HepG2 (cell line): ENCODE results near the gene NRP1. TPM values are rescaled to one million over a fixed set of nuclear protein-coding genes. Genes with fewer than 3 reads are reported as not detected.
"Not testable (repeated sequence)": the region's sequence is repeated elsewhere in the genome, so short reads cannot be mapped to it uniquely, and the experiment has no call there.

Experiments
- ATAC-seq: fragments of 200-7000 bp; cut with Tn5 transposase; 3 replicates; pipeline ENCODE4 v1.9.1; 2020; ENCODE audit warnings: mild to moderate bottlenecking, moderate library complexity
- BruUV-seq: library from RNA; stranded (reverse); fragments of 400-500 nt; replicated peaks from 2 replicates; lab custom pipeline; 2021; lab: Mats Ljungman, UMichigan
- CTCF ChIA-PET: fragments of 300-600 bp; formaldehyde crosslinking; extraction: SDS; loops from one replicate; lab custom pipeline; 2021; ENCODE audit warnings: low total read pairs, inconsistent platforms, low intra/inter-chr PET ratio; lab: Yijun Ruan, JAX
- POLR2A ChIA-PET: fragments of 350-600 bp; sonication (Branson Sonifier 250); formaldehyde crosslinking; loops from one replicate; lab custom pipeline; 2020; ENCODE audit warnings: antibody characterized with exemption, inconsistent platforms; lab: Yijun Ruan, JAX
- DNase-seq: peaks from one replicate; pipeline ENCODE4 v3.0.0-alpha.2; 2015; ENCODE audit warnings: low spot score
- FAIRE-seq: peaks from 3 replicates; lab custom pipeline; 2011; peaks lifted over from hg19 to GRCh38; lab: Jason Lieb, UNC
- H2AFZ ChIP-seq: one replicate; pipeline ENCODE4 v1.6.1; 2011; ENCODE audit warnings: low read length, inconsistent platforms
- H3K27ac ChIP-seq: fragments of 300-600 bp; 3 replicates; pipeline ENCODE4 v1.8.0; 2011; ENCODE audit warnings: mixed run types, mild to moderate bottlenecking, mixed read lengths, low read length, inconsistent platforms; ENCODE audit not compliant: insufficient read depth; ENCODE audit errors: extremely low read length
- H3K27me3 ChIP-seq, 2 experiments: fragments of 200-600 bp in 1 of 2; 2 replicates in 1 of 2; 3 replicates in 1 of 2; pipeline versions ENCODE4 v1.6.0 to v1.8.0; 2011; ENCODE audit warnings: low read length in 2 of 2, mild to moderate bottlenecking in 2 of 2, moderate library complexity in 2 of 2, inconsistent platforms in 1 of 2; ENCODE audit not compliant: insufficient read depth in 2 of 2, control insufficient read depth in 1 of 2
- H3K36me3 ChIP-seq, 2 experiments: fragments of 200-600 bp in 1 of 2; replicated peaks in 1 of 2; 2 replicates in 1 of 2; 3 replicates in 1 of 2; pipeline versions ENCODE4 v1.5.1 to v1.8.0; 2011; ENCODE audit warnings: low read length in 2 of 2, inconsistent platforms in 1 of 2; ENCODE audit not compliant: insufficient read depth in 2 of 2, control insufficient read depth in 1 of 2
- H3K4me1 ChIP-seq: 2 replicates; pipeline ENCODE4 v1.5.1; 2012; ENCODE audit warnings: low read length, inconsistent platforms; ENCODE audit not compliant: insufficient read depth
- H3K4me2 ChIP-seq: 2 replicates; pipeline ENCODE4 v1.6.0; 2011; ENCODE audit warnings: low read depth, low read length, inconsistent platforms
- H3K4me3 ChIP-seq, 3 experiments: fragments of 200-600 bp in 1 of 3; sonication (generic), shearing (Covaris generic) in 1 of 3; replicated peaks in 1 of 3; 2 replicates each; pipeline ENCODE4 v1.5.1; 2011 to 2016; ENCODE audit warnings: low read length in 3 of 3, inconsistent platforms in 2 of 3, low read depth in 2 of 3, mild to moderate bottlenecking in 2 of 3, control low read depth in 1 of 3, mixed read lengths in 1 of 3; ENCODE audit not compliant: insufficient read depth in 1 of 3
- H3K79me2 ChIP-seq: one replicate; pipeline ENCODE4 v1.6.1; 2011; ENCODE audit warnings: low read length, inconsistent platforms; ENCODE audit not compliant: insufficient read depth
- H3K9ac ChIP-seq: 2 replicates; pipeline ENCODE4 v1.6.0; 2011; ENCODE audit warnings: mild to moderate bottlenecking, low read depth, low read length, inconsistent platforms; ENCODE audit not compliant: insufficient read depth
- H3K9me3 ChIP-seq: 2 replicates; pipeline ENCODE4 v1.5.1; 2012; ENCODE audit warnings: mild to moderate bottlenecking, low read length
- H4K20me1 ChIP-seq: 2 replicates; pipeline ENCODE4 v1.6.0; 2011; ENCODE audit warnings: inconsistent platforms, mild to moderate bottlenecking, low read length, moderate library complexity; ENCODE audit not compliant: insufficient read depth
- TAF1 ChIP-seq: sonication (generic); formaldehyde crosslinking; IDR thresholded peaks from 2 replicates; pipeline ENCODE4 v1.4.0; 2020; ENCODE audit warnings: missing genetic modification reagents
- ZNF282 ChIP-seq: fragments of 450-650 bp; IDR thresholded peaks from 2 replicates; pipeline ENCODE4 v1.6.1; 2018; ENCODE audit not compliant: partially characterized antibody
- ZNF660 ChIP-seq: sonication (generic); formaldehyde crosslinking; IDR thresholded peaks from 2 replicates; pipeline ENCODE4 v1.5.1; 2020; ENCODE audit warnings: mild to moderate bottlenecking, low read depth, missing genetic modification reagents, borderline replicate concordance
- WGBS: methylation state at CpG from one replicate; pipeline ENCODE4 v1.1.6; 2017; ENCODE audit warnings: low lambda C conversion rate; 5-methylcytosine and 5-hydroxymethylcytosine counted together
- in situ Hi-C: cut with HindIII; loops from 2 replicates; pipeline ENCODE4 v1.10.0; 2017; ENCODE audit warnings: low pct_unique_long_range_greater_than_20kb; ENCODE audit not compliant: extremely low pct_ligation_motif_present
- intact Hi-C: fragments of 100-400 bp; cut with micrococcal nuclease; formaldehyde crosslinking; loops from one replicate; pipeline ENCODE4 v1.10.0; 2022; ENCODE audit not compliant: unreplicated experiment
- polyA plus RNA-seq, 8 experiments: library from polyadenylated mRNA; depleted of rRNA in 3 of 8; stranded (reverse) in 7 of 8; unstranded in 1 of 8; fragments of >200 nt; fragmentation: Illumina TruSeq in 4 of 8; extraction: Trizol in 4 of 8; gene quantifications; 2 replicates each; pipeline versions ENCODE4 v1.2.1 to v1.2.3, GENCODE V29; 2011 to 2016; ENCODE audit warnings: low read depth in 4 of 8, missing spikeins in 1 of 8, mixed read lengths in 1 of 8; ENCODE audit not compliant: insufficient read depth in 1 of 8
- total RNA-seq, 5 experiments: library from RNA; depleted of rRNA; stranded (reverse); fragments of >200 nt; fragmentation: Illumina TruSeq; extraction: Trizol; gene quantifications; 2 replicates each; pipeline ENCODE4 v1.2.3, GENCODE V29; 2016; ENCODE audit warnings: low read depth in 1 of 5

Gene NRP1
- total and polyA plus RNA-seq, 2 of the 13 experiments (the other 11 are each of a cell fraction or from before 2014, with no cell fraction given): 5.3 to 5.8 TPM

GRCh38 chr10:33301097-33301789, 33.2 kb downstream of the NRP1 start:
- Histone ChIP-seq H3K4me2 (no peak overlapping the region), H3K27me3 (no peaks in the 10 kb centered on the region), H3K9me3 (no peaks in the 10 kb centered on the region), H2AFZ (no peak overlapping the region), H3K27ac (no peak overlapping the region), H3K9ac (no peak overlapping the region), H3K36me3 (peaks cover 0 to 3% of the 10 kb centered on the region in 2 experiments; a peak in 1 of 5 replicates), H4K20me1 (no peaks in the 10 kb centered on the region), H3K4me1 (peaks cover 50% of the 10 kb centered on the region), H3K4me3 (no peak overlapping the region), H3K79me2 (no peaks in the 10 kb centered on the region)
- in situ Hi-C loops: no loop called here
- no TSS peak for BruUV-seq
- ChIA-PET CTCF (no interaction called here), POLR2A (no interaction called here)
- WGBS: 87% methylated on average over 9 of the region's 9 CpGs
- intact Hi-C loops: no loop called here
- ATAC-seq: no peak
- DNase-seq: no peak
- FAIRE-seq: no peak
- no peak for TF ChIP-seq TAF1 (CRISPR knock-in tag)
- TF ChIP-seq ZNF282: no peak
- no peak for TF ChIP-seq ZNF660 (CRISPR knock-in tag)

GRCh38 chr10:33300544-33300943, 33.9 kb downstream of the NRP1 start:
- H2AFZ ChIP-seq, ATAC-seq, H3K9me3 ChIP-seq, H3K4me2 ChIP-seq, BruUV-seq, H3K9ac ChIP-seq, H3K4me3 ChIP-seq, H3K79me2 ChIP-seq, CTCF ChIA-PET, DNase-seq, FAIRE-seq, H4K20me1 ChIP-seq, in situ Hi-C loops, intact Hi-C loops, H3K36me3 ChIP-seq, H3K27ac ChIP-seq, POLR2A ChIA-PET, H3K27me3 ChIP-seq: not testable (repeated sequence)
- 74% methylated on average over 3 of the region's 3 CpGs for WGBS
- H3K4me1 ChIP-seq: peaks cover 45% of the 10 kb centered on the region
